Measurements from ENCODE around the gene TMEM117.

DNA sequence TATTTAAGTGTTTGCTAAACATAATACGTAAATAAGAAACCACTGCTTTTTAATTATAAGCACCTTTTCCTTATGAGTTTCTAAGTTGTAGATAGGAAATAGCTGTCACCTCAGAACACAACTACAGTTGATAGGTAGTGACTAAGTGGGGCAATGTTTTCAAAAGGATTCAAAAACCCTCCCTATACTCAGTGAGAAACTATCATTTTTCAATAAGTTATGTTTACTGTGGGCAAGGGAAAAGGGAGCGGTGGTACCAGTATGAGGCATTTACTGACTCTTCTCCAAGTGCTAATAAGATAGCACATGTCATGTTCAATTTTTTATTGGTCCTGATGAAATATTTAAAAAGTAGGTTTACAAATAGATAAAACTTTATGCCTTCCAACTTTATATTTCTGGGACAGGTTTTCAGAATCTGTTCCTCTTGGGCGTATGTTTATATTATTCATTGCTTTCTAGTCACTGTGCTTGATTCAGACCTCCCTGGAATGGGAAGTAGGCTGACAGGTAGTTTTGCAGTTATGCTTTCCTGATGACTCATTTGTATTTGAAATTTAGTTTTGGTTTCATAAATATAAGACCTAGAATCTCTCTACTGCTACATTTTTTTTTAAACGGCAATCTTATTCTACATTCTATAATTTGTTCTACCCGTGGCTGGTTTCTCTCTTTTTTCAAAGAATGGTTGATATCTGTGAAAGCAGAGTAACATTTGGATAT, 153.1 kb downstream of the TMEM117 start:
- TF ChIP-seq, protein P1, sequence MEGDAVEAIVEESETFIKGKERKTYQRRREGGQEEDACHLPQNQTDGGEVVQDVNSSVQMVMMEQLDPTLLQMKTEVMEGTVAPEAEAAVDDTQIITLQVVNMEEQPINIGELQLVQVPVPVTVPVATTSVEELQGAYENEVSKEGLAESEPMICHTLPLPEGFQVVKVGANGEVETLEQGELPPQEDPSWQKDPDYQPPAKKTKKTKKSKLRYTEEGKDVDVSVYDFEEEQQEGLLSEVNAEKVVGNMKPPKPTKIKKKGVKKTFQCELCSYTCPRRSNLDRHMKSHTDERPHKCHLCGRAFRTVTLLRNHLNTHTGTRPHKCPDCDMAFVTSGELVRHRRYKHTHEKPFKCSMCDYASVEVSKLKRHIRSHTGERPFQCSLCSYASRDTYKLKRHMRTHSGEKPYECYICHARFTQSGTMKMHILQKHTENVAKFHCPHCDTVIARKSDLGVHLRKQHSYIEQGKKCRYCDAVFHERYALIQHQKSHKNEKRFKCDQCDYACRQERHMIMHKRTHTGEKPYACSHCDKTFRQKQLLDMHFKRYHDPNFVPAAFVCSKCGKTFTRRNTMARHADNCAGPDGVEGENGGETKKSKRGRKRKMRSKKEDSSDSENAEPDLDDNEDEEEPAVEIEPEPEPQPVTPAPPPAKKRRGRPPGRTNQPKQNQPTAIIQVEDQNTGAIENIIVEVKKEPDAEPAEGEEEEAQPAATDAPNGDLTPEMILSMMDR (IDR thresholded peaks at IDR 0.05), result no peak
- no peak for TF ChIP-seq POLR2A (IDR thresholded peaks at IDR 0.05)
